GM04504 (cell line): ENCODE results near the gene POLR1C.
"Not testable (repeated sequence)": the region's sequence is repeated elsewhere in the genome, so short reads cannot be mapped to it uniquely, and the experiment has no call there.

Source experiments
- DNase-seq: peaks from one replicate; pipeline ENCODE4 v3.0.0-alpha.2; 2012; ENCODE audit warnings: low read depth

The POLR1C gene

DNA sequence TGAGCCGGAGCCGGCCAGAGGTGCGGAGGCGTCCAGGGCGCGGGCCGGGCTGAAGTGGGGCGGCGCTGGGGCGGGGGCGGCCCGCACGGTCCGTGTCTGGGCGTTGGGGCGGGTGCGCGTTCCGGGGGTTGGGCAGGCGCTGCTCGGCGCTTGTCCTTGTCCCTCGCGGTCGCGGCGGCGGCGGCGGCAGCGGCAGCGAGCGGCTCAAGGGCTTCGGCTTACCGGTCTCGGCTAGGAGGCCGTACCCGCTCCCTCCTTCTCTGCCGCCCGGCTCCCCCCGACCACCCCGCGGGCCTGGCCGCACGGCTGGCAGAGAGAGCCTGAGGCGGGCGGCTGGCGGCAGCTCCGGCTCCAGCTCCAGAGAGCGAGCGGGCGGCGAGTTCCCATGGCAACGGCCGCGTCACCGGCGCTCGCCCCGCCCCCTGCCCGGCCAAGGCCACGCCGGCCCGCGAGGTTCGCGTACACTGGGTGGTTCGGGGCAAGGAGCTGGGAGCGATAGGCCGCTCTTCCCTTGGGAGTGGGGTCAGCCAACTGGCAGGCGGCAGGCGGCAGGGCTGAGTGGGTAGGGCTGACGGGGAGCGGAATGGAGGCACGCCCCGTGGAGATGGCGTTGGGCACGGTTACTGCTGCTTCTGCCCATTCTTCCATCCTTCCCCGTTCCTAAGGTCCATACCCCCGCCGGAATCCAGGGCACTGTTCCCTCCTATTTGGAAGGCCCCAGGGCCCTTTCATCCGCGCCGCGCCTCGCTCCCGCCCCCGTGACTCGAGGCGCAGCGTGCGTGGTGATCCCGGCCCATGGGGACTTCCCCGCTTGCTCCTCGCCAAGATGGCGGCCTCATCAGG, 6.7 kb upstream of the POLR1C start, which contains the start of gene LRRC73:
Gene LRRC73 (minus strand): TSS at position 363 of the 843 bp plus-strand sequence. CDS start 561 bp downstream, outside the sequence.
- DNase-seq: peak; percentile 68

- DNase-seq: no peak
These were observed 6.1 kb upstream of the POLR1C start for GRCh38 chr6:43510827-43511163.

GRCh38 chr6:43511824-43512415, 5.0 kb upstream of the POLR1C start:
- DNase-seq: no peak

DNA sequence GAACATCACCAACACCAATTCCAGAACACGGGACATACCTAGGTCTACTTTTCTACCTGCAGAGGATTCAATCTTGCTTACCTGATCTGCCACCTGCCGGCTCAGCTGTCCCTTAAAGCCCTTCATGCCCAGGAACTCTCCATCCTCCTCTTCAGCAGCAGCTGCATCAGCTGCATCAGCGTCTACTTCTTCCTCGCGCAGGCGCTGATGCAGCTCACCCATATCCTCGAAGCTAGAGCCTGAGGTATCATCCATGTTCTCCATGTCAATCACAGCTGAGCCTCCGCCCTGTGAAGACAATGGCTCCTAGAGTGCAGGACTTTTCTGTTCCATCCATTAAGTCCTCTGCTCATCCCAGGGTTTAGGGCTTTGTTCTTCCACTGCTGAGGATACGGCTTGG, 1.1 kb upstream of the POLR1C start:
- DNase-seq: no peak

DNA sequence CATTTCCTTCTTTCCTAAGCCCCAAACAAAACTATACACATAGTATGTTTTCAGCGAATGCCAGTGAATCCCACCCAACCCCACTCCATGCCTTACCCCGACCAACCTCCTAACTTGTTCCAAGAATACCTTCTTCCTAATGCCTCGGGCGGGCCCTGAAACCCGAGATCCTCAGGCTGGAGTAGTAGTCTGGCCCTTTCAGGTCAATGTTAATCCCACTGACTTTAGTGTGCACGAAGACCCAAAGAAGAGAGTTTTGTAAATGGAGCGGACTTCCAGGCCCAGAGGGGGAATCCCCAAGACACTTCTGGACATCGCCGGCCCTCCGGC, 557 bp upstream of the POLR1C start:
- DNase-seq: no peak

GRCh38 chr6:43517505-43518357, 842 bp downstream of the POLR1C start:
- DNase-seq: no peak

DNA sequence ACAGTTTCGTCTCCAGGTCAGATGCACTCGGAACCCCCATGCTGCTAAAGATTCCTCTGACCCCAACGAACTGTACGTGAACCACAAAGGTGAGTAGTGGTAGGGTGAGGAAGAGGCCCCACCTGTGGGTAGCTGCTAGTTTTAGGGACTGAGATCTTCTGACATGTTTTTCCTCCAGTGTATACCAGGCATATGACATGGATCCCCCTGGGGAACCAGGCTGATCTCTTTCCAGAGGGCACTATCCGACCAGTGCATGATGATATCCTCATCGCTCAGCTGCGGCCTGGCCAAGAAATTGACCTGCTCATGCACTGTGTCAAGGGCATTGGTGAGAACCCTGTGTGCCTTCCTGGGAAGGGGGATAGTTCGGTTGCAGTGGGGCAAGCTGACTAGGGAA, 3.2 kb downstream of the POLR1C start:
- DNase-seq: no peak

- no peak for DNase-seq
These were observed 4.9 kb downstream of the POLR1C start for GRCh38 chr6:43521836-43522235.

- no peak for DNase-seq
These were observed 5.8 kb downstream of the POLR1C start for GRCh38 chr6:43522547-43523261.

- DNase-seq: no peak
These were observed 6.4 kb downstream of the POLR1C start for GRCh38 chr6:43523284-43523683.

DNA sequence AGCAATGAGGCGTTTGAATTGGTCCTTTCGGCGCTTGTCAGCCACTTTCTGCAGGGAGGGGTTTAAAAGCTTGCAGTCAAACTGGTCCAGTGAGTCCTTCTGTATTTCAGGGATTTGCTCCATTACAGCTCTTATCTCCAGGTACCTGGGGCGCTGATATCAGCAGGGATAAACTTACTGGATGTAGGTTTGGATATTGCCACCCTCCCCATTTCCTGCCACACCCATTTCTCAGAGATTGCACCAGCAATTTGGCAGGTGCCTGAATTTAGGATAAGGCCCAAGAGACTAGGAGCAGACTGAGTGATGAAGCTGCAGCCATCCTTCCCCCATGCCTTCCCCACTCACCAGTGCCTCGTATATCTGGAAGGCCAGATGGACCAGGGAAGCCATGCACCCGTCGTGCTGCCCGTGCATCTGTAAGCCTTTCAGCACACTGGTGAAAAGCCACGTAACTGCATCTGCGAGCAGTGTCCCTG, 7.6 kb downstream of the POLR1C start:
- no peak for DNase-seq

GRCh38 chr6:43532201-43532600, 15.3 kb downstream of the POLR1C start:
- DNase-seq: no peak

DNA sequence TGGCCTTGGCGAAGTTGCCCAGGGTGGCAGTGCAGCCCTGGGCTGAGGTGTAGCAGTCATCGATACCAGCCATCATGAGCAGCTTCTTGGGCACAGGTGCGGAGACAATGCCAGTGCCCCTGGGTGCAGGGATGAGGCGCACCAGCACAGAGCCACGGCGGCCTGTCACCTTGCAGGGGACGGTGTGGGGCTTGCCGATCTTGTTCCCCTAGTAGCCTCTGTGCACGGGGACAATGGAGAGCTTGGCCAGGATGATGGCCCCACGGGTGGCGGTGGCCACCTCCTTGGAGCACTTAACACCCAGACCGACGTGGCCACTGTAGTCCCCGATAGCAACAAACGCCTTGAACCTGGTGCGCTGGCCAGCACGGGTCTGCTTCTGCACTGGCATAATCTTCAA, 22.1 kb downstream of the POLR1C start:
- not testable (repeated sequence) for DNase-seq

GRCh38 chr6:43539409-43539808, 22.5 kb downstream of the POLR1C start:
- DNase-seq: not testable (repeated sequence)

- no peak for DNase-seq
These were observed 23.6 kb downstream of the POLR1C start for GRCh38 chr6:43540507-43540906.

- DNase-seq: no peak
These were observed 25.0 kb downstream of the POLR1C start for GRCh38 chr6:43541774-43542471.

DNA sequence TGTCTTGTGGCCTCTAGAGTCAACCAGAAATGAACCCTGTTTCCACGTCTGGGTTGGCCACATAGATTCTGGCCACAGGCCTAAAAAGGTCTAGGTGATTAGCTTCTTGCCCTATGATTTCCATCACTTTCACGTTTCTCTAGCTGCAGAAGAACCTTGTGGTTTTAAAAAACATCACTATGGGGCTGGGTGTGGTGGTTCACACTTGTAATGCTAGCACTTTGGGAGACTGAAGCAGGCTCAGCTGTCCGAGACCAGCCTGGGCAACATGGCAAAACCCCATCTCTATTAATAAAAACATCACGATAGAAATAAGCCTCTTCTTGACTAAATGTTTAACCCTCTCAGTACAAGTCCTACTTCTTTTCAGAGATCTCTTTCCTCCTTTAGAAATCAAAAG, 27.6 kb downstream of the POLR1C start:
- DNase-seq: no peak

DNA sequence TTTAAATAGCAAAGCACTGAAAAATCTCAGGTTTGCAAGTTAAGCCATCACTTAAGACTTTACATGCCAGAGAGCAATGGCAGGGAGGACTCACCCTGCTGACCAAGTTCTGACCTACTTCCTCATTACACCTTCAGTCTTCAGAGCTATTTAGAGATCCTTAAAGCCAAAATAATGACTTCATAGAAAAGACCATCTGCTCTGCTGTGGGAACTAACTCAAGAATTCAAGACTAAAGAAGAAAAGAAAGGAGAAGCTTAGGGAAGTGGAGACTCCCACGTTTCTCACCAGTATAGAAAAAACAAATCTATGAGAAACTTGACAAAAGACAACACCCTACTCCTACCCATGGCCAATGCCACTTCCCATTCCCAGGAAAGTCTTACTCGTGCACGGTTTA, 30.3 kb downstream of the POLR1C start:
- no peak for DNase-seq

DNA sequence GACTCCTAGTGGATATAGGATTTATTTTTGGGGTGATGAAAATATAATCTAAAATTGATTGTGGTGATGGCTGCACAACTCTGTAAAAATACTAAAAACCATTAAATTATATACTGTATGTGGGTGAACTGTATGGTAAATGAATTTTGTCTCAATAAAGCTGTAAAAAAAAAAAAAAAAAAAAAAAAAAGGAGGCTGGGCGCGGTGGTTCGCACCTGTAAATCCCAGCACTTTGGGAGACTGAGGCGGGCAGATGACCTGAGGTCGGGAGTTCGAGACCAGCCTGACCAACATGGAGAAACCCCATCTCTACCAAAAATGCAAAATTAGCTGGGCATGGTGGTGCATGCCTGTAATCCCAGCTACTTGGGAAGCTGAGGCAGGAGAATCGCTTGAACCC, 40.7 kb downstream of the POLR1C start:
- DNase-seq: not testable (repeated sequence)

DNA sequence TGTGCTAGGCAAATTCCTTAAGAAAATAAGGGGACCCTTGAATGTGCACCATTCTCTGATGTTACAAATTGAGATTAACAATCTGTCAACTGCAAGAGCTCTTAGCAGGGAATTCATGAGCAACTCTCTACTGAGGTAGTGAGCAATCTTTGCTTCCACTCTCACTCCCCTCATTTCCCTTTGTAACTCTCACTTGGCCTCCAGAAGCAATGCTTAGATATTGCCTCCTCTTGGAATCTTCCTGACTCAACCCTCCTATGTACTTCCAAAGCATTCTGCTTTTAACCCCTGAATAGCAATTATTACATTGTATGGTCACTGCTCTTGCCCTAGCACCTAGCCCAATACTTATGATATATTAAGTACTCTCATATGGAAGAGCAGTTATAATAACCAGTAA, 42.4 kb downstream of the POLR1C start:
- DNase-seq: no peak

GRCh38 chr6:43570876-43571441, 54.1 kb downstream of the POLR1C start:
- DNase-seq: no peak
